HG03575 (cell line): ENCODE data around the gene GNLY.

Source experiments
- ATAC-seq: cut with Tn5 transposase; IDR thresholded peaks from one replicate; pipeline ENCODE4 v1.9.1; 2021; ENCODE audit not compliant: unreplicated experiment, insufficient number of reproducible peaks, low FRiP score; ENCODE audit errors: extremely low read depth

Gene GNLY

DNA sequence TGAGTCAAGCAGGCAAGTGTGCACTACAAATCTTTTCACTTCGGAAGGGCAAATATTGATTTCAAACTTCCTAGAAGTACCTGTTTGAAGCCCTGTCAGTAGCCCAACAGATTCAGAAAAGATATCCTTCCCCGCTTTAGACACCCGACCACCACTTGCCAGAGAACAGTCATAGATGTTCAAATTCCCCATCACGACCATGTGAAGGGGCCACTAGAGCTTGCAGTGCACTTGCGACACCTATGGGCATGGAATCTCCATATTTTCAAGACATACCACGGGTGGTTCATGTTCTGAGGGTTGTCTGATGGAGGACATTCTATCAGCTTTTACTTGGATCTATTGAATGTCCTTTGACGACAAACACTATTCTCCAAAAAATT lies 23.8 kb downstream of the GNLY start:
- ATAC-seq = no peak

GRCh38 chr2:85718885-85719492 lies 24.8 kb downstream of the GNLY start:
- ATAC-seq = no peak

DNA sequence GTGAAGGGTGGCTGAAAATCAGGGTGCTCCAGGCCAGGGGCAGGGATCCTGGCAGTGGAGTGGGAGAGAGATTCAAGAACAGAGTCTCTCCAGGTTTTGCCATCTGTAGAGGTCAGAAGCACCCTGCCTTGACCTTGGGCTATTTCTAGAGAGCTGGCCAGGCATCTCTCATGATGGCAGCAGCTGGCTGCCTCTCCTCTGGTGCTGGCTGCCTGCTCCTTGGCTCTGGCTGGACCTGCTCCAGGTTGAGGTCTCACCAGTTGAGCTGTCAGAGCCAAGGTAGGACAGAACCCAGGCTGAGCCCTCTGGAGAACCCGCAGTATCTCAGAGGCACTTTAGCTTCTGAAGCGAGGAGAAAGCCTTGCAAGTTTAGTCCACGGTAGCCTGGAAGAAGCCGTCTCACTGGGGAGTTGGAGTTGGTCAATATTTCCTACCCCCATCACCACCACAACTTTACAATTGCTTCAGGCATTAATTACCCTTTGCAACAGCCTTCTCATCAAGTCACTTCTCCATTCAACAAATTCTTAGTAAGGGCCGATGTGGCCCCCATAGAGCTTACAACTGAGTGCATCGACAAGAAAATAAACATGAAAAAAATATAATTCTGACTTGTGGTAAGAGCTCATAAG lies 25.6 kb downstream of the GNLY start:
- no peak for ATAC-seq

DNA sequence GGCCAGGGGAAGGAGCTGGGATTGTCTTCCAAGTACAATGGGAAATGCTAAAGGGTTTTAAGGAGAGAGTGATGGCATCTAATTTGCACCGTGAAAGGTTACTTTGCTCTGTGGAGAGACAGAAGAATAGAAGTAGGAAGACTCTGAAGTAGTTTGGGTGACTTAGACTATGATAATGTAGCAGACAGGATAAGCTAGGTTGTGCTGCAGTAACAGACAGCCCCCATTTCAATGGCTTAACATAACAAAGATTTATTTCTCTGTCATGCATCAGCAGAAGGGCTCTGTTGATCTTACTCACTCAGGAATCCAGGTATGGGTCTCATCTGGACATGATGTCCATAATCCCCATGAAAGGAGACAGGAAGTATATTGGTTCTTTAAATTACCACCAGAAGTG lies 26.4 kb downstream of the GNLY start:
- no peak for ATAC-seq

DNA sequence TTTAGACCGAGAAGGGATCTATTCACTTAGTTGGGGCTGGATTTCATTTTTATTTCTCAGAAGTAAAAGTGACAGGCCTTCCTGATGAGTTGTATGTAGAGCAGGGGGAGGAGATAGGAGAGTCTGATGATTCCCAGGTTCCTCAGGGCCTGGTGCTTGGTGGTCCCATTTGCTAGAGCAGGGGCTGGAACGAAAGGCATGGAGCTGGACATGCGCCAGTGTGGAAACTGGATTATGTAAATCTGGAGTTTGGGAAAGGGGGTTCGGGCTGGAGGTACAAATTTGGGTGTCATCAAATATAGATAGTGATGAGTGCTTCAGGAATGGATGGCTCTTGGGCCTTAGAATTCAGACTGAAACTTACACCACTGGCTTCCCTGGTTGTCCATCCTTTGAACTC lies 27.5 kb downstream of the GNLY start:
- ATAC-seq = no peak

DNA sequence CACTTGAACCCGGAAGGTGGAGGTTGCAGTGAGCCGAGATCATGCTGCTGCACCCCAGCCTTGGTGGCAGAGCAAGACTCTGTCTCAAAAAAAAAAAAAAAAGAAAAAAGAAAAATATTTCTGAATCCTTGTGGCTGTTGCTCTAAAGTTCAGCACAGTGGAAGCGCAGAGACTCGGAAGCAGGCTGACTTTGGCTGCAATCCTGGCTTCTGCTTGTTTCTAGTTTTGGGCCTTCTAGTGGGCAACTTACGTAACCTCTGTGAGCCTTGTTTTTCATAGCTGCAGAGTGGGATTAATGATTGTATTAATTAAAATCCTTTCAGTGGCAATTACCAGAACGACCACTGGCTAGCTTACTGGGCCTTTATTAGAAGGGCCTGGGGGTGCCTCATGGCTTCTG lies 28.4 kb downstream of the GNLY start:
- ATAC-seq = no peak

GRCh38 chr2:85723707-85724360 lies 29.7 kb downstream of the GNLY start:
- ATAC-seq = no peak

- ATAC-seq = no peak
Measured at GRCh38 chr2:85724731-85725181, 30.6 kb downstream of the GNLY start.

GRCh38 chr2:85725451-85725850 lies 31.3 kb downstream of the GNLY start:
- ATAC-seq = no peak

GRCh38 chr2:85727798-85728197 lies 33.6 kb downstream of the GNLY start:
- ATAC-seq = no peak

DNA sequence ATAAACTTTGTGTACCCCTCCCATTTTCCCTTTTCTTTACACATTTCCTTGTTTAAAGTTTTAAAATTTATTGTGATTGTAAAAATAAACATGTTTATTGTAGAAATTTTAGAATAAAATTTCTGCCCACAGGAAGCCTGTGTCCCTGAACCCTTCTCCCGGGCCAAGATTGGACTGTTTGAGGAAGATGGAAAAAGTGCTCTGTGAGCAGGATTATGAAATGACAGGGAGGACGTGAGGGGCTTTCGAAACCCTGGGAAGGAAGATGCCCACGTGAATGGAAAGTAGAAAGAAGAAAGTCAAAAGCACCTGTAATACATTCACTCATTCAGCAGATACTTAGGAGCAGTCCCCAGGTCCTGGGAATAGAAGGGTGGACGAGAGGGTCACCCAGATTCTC lies 34.2 kb downstream of the GNLY start:
- ATAC-seq = no peak

DNA sequence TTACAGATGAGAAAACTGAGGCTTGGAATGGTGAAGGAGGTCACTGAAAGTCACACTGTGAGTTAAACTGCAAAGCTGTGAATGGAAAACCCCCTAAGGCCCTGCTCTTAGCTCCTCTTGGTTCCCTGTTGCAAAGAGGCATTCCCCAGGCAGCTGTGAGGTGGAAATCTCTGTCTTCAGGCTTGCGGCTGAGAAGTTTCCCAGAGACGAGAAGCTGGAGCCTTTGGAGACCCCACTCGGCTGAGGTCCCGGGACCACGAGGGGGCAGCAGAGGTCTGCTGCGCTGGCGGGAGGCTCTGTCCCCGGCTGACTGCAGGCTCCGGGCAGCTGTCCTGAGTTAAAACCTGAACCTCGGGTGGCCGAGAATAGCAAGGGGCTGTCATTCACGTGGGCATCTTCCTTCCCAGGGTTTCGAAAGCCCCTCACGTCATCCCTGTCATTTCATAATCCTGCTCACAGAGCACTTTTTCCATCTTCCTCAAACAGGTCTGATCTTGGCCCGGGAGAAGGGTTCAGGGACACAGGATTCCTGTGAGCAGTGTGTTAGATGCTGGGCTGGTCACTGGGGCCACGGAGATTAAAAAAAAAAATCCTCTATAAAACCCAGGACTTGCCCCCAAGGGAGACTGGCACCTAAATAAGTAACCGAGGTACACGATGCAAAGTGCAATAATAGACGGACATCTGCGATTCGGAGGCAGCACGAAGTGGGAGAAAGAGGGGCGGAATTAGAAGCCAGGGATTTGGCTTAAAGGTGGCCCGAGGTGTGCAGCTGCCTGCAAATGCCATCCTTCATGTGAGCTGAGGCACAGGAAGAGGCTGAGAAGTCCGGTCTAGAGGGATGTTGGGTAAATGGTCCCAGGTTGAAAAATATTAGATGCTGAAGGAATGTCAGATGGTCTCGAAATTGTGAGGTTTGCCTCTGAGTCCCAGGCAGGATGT lies 35.0 kb downstream of the GNLY start:
- no peak for ATAC-seq

DNA sequence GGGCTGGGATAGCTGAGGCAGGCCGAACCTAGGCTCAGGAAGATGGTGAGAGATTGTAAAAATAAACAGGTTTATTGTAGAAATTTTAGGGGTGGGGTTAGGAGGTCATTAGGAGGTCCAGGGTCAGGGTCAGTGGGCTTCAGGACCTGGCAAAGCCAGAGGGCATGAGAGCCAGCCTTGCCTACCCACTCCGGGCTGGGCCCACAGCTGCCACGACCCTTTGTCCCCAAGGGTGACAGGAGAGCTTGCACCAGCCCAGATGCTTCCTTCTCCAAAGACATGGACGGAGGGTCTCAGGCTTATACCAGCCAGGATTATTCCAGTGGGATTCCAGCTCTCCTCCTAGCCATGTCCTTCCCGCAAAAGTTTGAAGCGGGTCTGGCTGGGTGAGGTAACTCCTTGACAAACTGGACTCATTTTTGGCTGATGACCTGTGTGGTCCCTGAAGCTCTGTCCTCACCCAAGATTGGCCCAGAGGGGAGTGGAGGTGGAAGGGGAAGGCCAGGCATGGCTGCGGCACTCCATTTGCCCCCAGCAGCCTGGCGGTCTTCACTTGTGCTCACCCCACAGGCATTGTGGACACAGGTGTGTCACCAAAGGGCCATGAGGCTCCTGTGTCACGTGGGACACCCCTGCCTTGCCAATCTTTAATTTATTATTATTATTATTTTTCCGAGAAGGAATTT lies 35.8 kb downstream of the GNLY start:
- ATAC-seq = no peak

GRCh38 chr2:85730686-85731230 lies 36.6 kb downstream of the GNLY start:
- no peak for ATAC-seq

- no peak for ATAC-seq
Measured at GRCh38 chr2:85731606-85732005, 37.4 kb downstream of the GNLY start.

DNA sequence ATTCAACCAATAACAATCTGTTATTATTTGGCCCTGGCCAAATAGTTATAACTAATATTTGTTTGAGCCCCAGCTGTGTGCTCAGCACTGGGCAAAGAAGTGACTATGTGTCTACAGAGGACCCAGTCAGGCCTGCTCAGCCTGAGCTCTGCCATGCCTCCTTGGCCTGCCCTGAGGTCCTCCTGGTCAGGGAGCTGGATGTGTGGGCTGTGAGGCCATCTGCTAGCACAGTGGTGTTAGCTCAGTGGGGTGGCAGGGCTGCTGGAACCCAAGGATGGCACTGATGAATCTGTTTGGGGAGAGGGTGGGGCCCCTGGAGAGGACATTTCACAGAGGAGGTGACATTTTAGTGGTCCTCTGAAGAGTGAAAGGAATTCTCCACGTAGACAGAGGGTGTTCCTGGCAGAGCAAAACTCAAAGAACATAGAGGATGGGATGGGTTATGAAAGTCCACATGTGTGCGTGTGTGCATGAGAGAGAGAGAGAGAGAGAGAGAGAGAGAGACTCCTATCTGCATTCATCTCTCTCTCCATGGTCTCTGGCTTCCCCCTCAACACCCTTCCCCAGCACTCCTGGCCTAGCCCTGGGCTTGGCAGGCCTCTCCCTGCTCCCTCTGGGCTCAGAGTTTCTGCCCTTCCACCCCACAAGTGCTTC lies 38.4 kb downstream of the GNLY start:
- no peak for ATAC-seq

- ATAC-seq = no peak
Measured at GRCh38 chr2:85733121-85733960, 39.2 kb downstream of the GNLY start.
